RWPE1 (cell line): Measurements from ENCODE around the gene P2RY2.
A peak's percentile ranks its signal among the peaks of the same experiment; 100 is the strongest.

Experiments used
- CTCF ChIA-PET: fragments of 350-600 bp; sonication (Branson Sonifier 250); formaldehyde crosslinking; extraction: SDS; loops from one replicate; lab custom pipeline; 2021; lab: Yijun Ruan, JAX
- POLR2A ChIA-PET: fragments of 400-600 bp; formaldehyde crosslinking; extraction: SDS; loops from one replicate; lab custom pipeline; 2020; ENCODE audit warnings: antibody characterized with exemption; ENCODE audit not compliant: low non-redundant PET; lab: Yijun Ruan, JAX
- DNase-seq: peaks from one replicate; pipeline ENCODE4 v3.0.0; 2012; ENCODE audit warnings: low spot score
- H3K27ac ChIP-seq: fragments of 450-650 bp; 2 replicates; pipeline ENCODE4 v1.5.1; 2017
- TF ChIP-seq, protein P1 (sequence below): fragments of 450-650 bp; conservative IDR thresholded peaks from 2 replicates; pipeline ENCODE4 v1.5.1; 2017; ENCODE audit warnings: low read depth, mild to moderate bottlenecking

P2RY2 gene

GRCh38 chr11:73236205-73236765 is 18.2 kb downstream of the P2RY2 start:
- DNase-seq, result no peak
- TF ChIP-seq, protein P1, sequence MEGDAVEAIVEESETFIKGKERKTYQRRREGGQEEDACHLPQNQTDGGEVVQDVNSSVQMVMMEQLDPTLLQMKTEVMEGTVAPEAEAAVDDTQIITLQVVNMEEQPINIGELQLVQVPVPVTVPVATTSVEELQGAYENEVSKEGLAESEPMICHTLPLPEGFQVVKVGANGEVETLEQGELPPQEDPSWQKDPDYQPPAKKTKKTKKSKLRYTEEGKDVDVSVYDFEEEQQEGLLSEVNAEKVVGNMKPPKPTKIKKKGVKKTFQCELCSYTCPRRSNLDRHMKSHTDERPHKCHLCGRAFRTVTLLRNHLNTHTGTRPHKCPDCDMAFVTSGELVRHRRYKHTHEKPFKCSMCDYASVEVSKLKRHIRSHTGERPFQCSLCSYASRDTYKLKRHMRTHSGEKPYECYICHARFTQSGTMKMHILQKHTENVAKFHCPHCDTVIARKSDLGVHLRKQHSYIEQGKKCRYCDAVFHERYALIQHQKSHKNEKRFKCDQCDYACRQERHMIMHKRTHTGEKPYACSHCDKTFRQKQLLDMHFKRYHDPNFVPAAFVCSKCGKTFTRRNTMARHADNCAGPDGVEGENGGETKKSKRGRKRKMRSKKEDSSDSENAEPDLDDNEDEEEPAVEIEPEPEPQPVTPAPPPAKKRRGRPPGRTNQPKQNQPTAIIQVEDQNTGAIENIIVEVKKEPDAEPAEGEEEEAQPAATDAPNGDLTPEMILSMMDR, result no peak
- H3K27ac ChIP-seq, result peak overlapping the region; percentile 17; the same call in 1 of the 2 replicates
- ChIA-PET POLR2A (interaction anchor here (0.5 kb wide), 1 partner anchor 51 kb away, joined by 4 read pairs; no protein-coding TSS in a partner anchor), CTCF (interaction anchor here (0.6 to 1.3 kb wide), 10 partner anchors 9 to 220 kb away, joined by 3 to 8 read pairs (median 4); no protein-coding TSS in a partner anchor)

- H3K27ac ChIP-seq, result peak overlapping the region; percentile 17; the same call in 1 of the 2 replicates
- TF ChIP-seq, protein P1, result peak; percentile 30; the same call in 1 of the 2 replicates
- peak; percentile 44 for DNase-seq
- CTCF ChIA-PET, result interaction anchor here (0.6 to 1.3 kb wide), 10 partner anchors 9 to 221 kb away, joined by 3 to 8 read pairs (median 4); no protein-coding TSS in a partner anchor
- POLR2A ChIA-PET, result interaction anchor here (0.5 kb wide), 1 partner anchor 51 kb away, joined by 4 read pairs; no protein-coding TSS in a partner anchor
These were observed 18.8 kb downstream of the P2RY2 start for GRCh38 chr11:73236854-73237253.

- POLR2A ChIA-PET, result no interaction called here
- TF ChIP-seq, protein P1, result no peak
- CTCF ChIA-PET, result interaction anchor here (0.6 to 1.3 kb wide), 8 partner anchors 18 to 96 kb away, joined by 3 to 8 read pairs (median 4); no protein-coding TSS in a partner anchor
- no peak overlapping the region for H3K27ac ChIP-seq
- no peak for DNase-seq
These were observed 19.6 kb downstream of the P2RY2 start for GRCh38 chr11:73237471-73238290.

- CTCF ChIA-PET, result no interaction called here
- no peak for DNase-seq
- TF ChIP-seq, protein P1, result no peak
- POLR2A ChIA-PET, result no interaction called here
- no peak overlapping the region for H3K27ac ChIP-seq
These were observed 21.0 kb downstream of the P2RY2 start for GRCh38 chr11:73239111-73239521.

- H3K27ac ChIP-seq, result peak overlapping the region; percentile 55
- no peak for DNase-seq
- ChIA-PET CTCF (no interaction called here), POLR2A (no interaction called here)
- TF ChIP-seq, protein P1, result no peak
These were observed 21.6 kb downstream of the P2RY2 start for GRCh38 chr11:73239571-73240189.
